ENCODE results near the gene SOX1. TPM values are rescaled to one million over a fixed set of nuclear protein-coding genes. Genes with fewer than 3 reads are reported as not detected.

SOX1 gene
- total and polyA plus RNA-seq, 11 donors: not detected

- Histone ChIP-seq H3K27ac (no peak overlapping the region), H3K9me3 (no peaks in the 10 kb centered on the region), H3K4me3 (no peak overlapping the region), H3K27me3 (peaks cover 0 to 65% (median 13%) of the 10 kb centered on the region in 9 donors), H3K4me1 (no peaks in the 10 kb centered on the region), H3K36me3 (no peaks in the 10 kb centered on the region)
- ATAC-seq (no peak), DNase-seq (no peak)
- 90 to 95% (median 92%) methylated on average over 9 of the region's 9 CpGs for WGBS, 4 donors
- TF ChIP-seq CTCF (IDR thresholded peaks at IDR 0.05): no peak
- intact Hi-C loops (cut with DNase I): no loop called here
These were observed 30.0 kb downstream of the SOX1 start for GRCh38 chr13:112096959-112097358.

GRCh38 chr13:112097770-112098169 is 30.8 kb downstream of the SOX1 start:
- Histone ChIP-seq H3K4me3 (no peak overlapping the region), H3K4me1 (peaks cover 0 to 3% (median 0%) of the 10 kb centered on the region in 12 donors), H3K9me3 (no peaks in the 10 kb centered on the region), H3K27me3 (peaks cover 0 to 70% (median 21%) of the 10 kb centered on the region in 9 donors), H3K36me3 (no peaks in the 10 kb centered on the region), H3K27ac (no peak overlapping the region)
- intact Hi-C loops (cut with DNase I): no loop called here
- WGBS, 4 donors: 70 to 76% (median 72%) methylated on average over 10 of the region's 10 CpGs
- TF ChIP-seq CTCF (IDR thresholded peaks at IDR 0.05): no peak
- no peak for TF ChIP-seq POLR2A (IDR thresholded peaks at IDR 0.05)
- DNase-seq (no peak), ATAC-seq (no peak)

- Histone ChIP-seq H3K4me3 (no peak overlapping the region), H3K36me3 (no peaks in the 10 kb centered on the region), H3K9me3 (no peaks in the 10 kb centered on the region), H3K4me1 (peaks cover 0 to 3% (median 0%) of the 10 kb centered on the region in 12 donors), H3K27me3 (peaks cover 8 to 78% (median 30%) of the 10 kb centered on the region in 9 donors), H3K27ac (no peak overlapping the region)
- intact Hi-C loops (cut with DNase I): no loop called here
- WGBS, 4 donors: 65 to 74% (median 70%) methylated on average over 9 of the region's 9 CpGs
- DNase-seq (no peak), ATAC-seq (no peak)
- TF ChIP-seq CTCF (IDR thresholded peaks at IDR 0.05) (no peak), POLR2A (IDR thresholded peaks at IDR 0.05) (no peak)
These were observed 31.8 kb downstream of the SOX1 start for GRCh38 chr13:112098699-112099098.

- H3K9me3 ChIP-seq: no peaks in the 10 kb centered on the region
- TF ChIP-seq CTCF (IDR thresholded peaks at IDR 0.05): no peak
- no peak for TF ChIP-seq POLR2A (IDR thresholded peaks at IDR 0.05)
- H3K27me3 ChIP-seq: peaks cover 23 to 93% (median 57%) of the 10 kb centered on the region in 9 donors
- ATAC-seq (no peak), DNase-seq (no peak)
- H3K4me3 ChIP-seq: no peak overlapping the region
- intact Hi-C loops (cut with DNase I): no loop called here
- WGBS, 4 donors: 40 to 61% (median 52%) methylated on average over 11 of the region's 11 CpGs
- H3K4me1 ChIP-seq: peaks cover 0 to 30% (median 0%) of the 10 kb centered on the region in 12 donors
- no peak overlapping the region for H3K27ac ChIP-seq
- no peaks in the 10 kb centered on the region for H3K36me3 ChIP-seq
These were observed 34.5 kb downstream of the SOX1 start for GRCh38 chr13:112101360-112101930.

Data from heart left ventricle (tissue), 16 donors.